Neural cell (in vitro differentiated cells): ENCODE measurements around the gene BPIFB4. TPM values are rescaled to one million over a fixed set of nuclear protein-coding genes. Genes with fewer than 3 reads are reported as not detected.
"Not testable (repeated sequence)": the region's sequence is repeated elsewhere in the genome, so short reads cannot be mapped to it uniquely, and the experiment has no call there.

Experiments
- H2AFZ ChIP-seq: fragments of 200-600, 300-800 bp; sonication (generic), shearing (Covaris generic); 2 replicates; pipeline ENCODE4 v1.6.0; 2014; ENCODE audit warnings: low read depth, mild to moderate bottlenecking, antibody characterized with exemption, low read length, moderate library complexity
- H3F3A ChIP-seq: fragments of 200-600 bp; shearing (Covaris generic); 2 replicates; pipeline ENCODE4 v1.6.1; 2016; ENCODE audit warnings: mild to moderate bottlenecking, moderate library complexity, mixed read lengths, antibody characterized with exemption, low read length; ENCODE audit not compliant: insufficient read depth, poor library complexity, severe bottlenecking
- H3K27ac ChIP-seq: fragments of 200-600, 300-800 bp; sonication (generic), shearing (Covaris generic); 2 replicates; pipeline ENCODE4 v1.5.1; 2014; ENCODE audit warnings: mild to moderate bottlenecking, low read length, moderate library complexity
- H3K27me3 ChIP-seq: fragments of 300-800, 200-600 bp; sonication (generic), shearing (Covaris generic); 2 replicates; pipeline ENCODE4 v1.6.0; 2014; ENCODE audit warnings: mild to moderate bottlenecking, low read depth, low read length, moderate library complexity; ENCODE audit not compliant: insufficient read depth
- H3K36me3 ChIP-seq: fragments of 300-800, 200-600 bp; sonication (generic), shearing (Covaris generic); 2 replicates; pipeline ENCODE4 v1.5.1; 2014; ENCODE audit warnings: mild to moderate bottlenecking, antibody characterized with exemption, low read length, moderate library complexity; ENCODE audit not compliant: insufficient read depth
- H3K4me2 ChIP-seq: fragments of 300-800, 200-600 bp; sonication (generic), shearing (Covaris generic); 2 replicates; pipeline ENCODE4 v1.6.0; 2014; ENCODE audit warnings: mild to moderate bottlenecking, low read length
- H3K4me3 ChIP-seq: fragments of 300-800, 200-600 bp; sonication (generic), shearing (Covaris generic); 2 replicates; pipeline ENCODE4 v1.5.1; 2014; ENCODE audit warnings: mild to moderate bottlenecking, low read length, moderate library complexity
- H3K79me2 ChIP-seq: fragments of 200-600 bp; shearing (Covaris generic); replicated peaks from 2 replicates; pipeline ENCODE4 v1.6.0; 2014; ENCODE audit warnings: mild to moderate bottlenecking, low read length, moderate library complexity; ENCODE audit not compliant: insufficient read depth
- H3K9ac ChIP-seq: fragments of 300-800, 200-600 bp; sonication (generic), shearing (Covaris generic); 2 replicates; pipeline ENCODE4 v1.6.1; 2016; ENCODE audit warnings: mild to moderate bottlenecking, low read length, mixed read lengths
- H3K9me2 ChIP-seq: fragments of 200-600 bp; shearing (Covaris generic); 2 replicates; pipeline ENCODE4 v1.6.1; 2016; ENCODE audit warnings: mild to moderate bottlenecking, low read length, mixed read lengths; ENCODE audit not compliant: insufficient read depth
- H3K9me3 ChIP-seq: fragments of 200-600, 300-800 bp; sonication (generic), shearing (Covaris generic); 2 replicates; pipeline ENCODE4 v1.6.1; 2016; ENCODE audit warnings: mild to moderate bottlenecking, mixed run types, low read length, moderate library complexity, mixed read lengths
- H4K20me1 ChIP-seq: fragments of 200-600 bp; shearing (Covaris generic); 2 replicates; pipeline ENCODE4 v1.6.1; 2016; ENCODE audit warnings: mild to moderate bottlenecking, mixed run types; ENCODE audit not compliant: insufficient read depth
- EP300 ChIP-seq: fragments of 450-650 bp; conservative IDR thresholded peaks from 2 replicates; pipeline ENCODE4 v1.6.1; 2014; ENCODE audit warnings: antibody characterized with exemption, mild to moderate bottlenecking, moderate library complexity; ENCODE audit not compliant: poor library complexity, severe bottlenecking
- EZH2 ChIP-seq: fragments of 200-600, 300-800 bp; shearing (Covaris generic), sonication (generic); IDR thresholded peaks from 2 replicates; pipeline ENCODE4 v1.6.1; 2014; ENCODE audit warnings: antibody characterized with exemption, low read length, borderline replicate concordance, mild to moderate bottlenecking; ENCODE audit not compliant: insufficient read depth, poor library complexity, severe bottlenecking
- MXI1 ChIP-seq: fragments of 450-650 bp; conservative IDR thresholded peaks from 2 replicates; pipeline ENCODE4 v1.6.1; 2014; ENCODE audit warnings: antibody characterized with exemption, mild to moderate bottlenecking; ENCODE audit not compliant: poor library complexity, severe bottlenecking
- POLR2AphosphoS5 ChIP-seq: IDR thresholded peaks from 2 replicates; pipeline ENCODE4 v1.6.1; 2012
- RAD21 ChIP-seq: fragments of 450-650 bp; conservative IDR thresholded peaks from 2 replicates; pipeline ENCODE4 v1.6.1; 2014; ENCODE audit warnings: antibody characterized with exemption, mild to moderate bottlenecking, moderate library complexity
- SMC3 ChIP-seq: fragments of 450-650 bp; conservative IDR thresholded peaks from 2 replicates; pipeline ENCODE4 v1.6.1; 2014; ENCODE audit warnings: antibody characterized with exemption, mild to moderate bottlenecking, moderate library complexity; ENCODE audit not compliant: poor library complexity
- TAF1 ChIP-seq: IDR thresholded peaks from 2 replicates; pipeline ENCODE4 v1.6.1; 2012; ENCODE audit warnings: low read depth
- polyA plus RNA-seq: library from polyadenylated mRNA; depleted of rRNA; stranded (reverse); fragments of >200 nt; gene quantifications from 2 replicates; pipeline ENCODE4 v1.2.3, GENCODE V29; 2014
- TF ChIP-seq, protein P1 (sequence below): fragments of 450-650 bp; IDR thresholded peaks from 2 replicates; pipeline ENCODE4 v1.5.1; 2014; ENCODE audit warnings: antibody characterized with exemption, mild to moderate bottlenecking, moderate library complexity; ENCODE audit not compliant: poor library complexity, severe bottlenecking
- TF ChIP-seq, protein P2 (sequence below): IDR thresholded peaks from 2 replicates; pipeline ENCODE4 v1.6.1; 2012; ENCODE audit warnings: borderline replicate concordance

Gene BPIFB4
- polyA plus RNA-seq, 1 donor from 2014 or later: not detected

DNA sequence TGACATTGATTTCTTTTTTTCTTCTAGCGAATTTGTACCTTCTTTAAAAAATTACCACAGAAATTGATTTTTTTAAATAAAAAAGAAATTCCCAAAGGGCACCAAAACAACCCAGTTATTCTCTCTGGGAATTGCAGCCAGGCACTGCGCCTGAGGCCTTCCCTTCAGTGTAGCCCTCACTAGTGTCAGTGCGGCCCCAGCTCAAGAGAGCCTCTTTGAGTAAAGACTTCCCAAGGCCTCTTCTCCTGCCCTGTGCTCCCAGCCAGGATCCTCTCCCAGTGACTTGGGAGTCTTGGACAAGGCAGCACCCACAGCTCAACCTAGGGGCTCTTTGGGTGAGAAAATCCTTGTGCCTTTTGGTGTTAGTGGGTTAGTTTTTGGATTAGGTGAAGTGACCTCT is 41.5 kb downstream of the BPIFB4 start:
- Histone ChIP-seq H3K27me3 (no peaks in the 10 kb centered on the region), H2AFZ (no peak overlapping the region), H3K36me3 (no peaks in the 10 kb centered on the region), H3K4me2 (no peak overlapping the region), H4K20me1 (no peaks in the 10 kb centered on the region), H3K4me3 (no peak overlapping the region), H3K9me3 (no peaks in the 10 kb centered on the region), H3K79me2 (no peaks in the 10 kb centered on the region), H3K9ac (no peak overlapping the region), H3F3A (no peaks in the 10 kb centered on the region), H3K9me2 (no peaks in the 10 kb centered on the region), H3K27ac (no peak overlapping the region)
- no peak for TF ChIP-seq TAF1

DNA sequence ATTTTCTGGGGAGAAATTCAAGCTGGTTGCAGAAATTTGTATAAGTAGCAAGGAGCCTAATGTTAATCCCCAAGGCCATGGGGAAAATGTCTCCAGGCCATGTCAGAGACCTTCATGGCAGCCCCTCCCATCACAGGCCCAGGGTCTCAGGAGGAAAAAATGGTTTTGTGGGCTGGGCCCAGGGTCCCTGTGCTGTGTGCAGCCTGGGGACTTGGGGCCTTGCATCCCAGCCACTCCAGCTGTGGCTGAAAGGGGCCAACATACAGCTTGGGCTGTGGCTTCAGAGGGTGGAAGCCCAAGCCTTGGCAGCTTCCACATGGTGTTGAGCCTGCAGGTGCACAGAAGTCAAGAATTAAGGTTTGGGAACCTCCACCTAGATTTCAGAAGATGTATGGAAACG is 42.9 kb downstream of the BPIFB4 start:
- H3K27me3 ChIP-seq, H4K20me1 ChIP-seq, H3K27ac ChIP-seq, H3K9me3 ChIP-seq, H3K9ac ChIP-seq, H2AFZ ChIP-seq, H3K4me3 ChIP-seq, H3K79me2 ChIP-seq, H3K9me2 ChIP-seq, H3F3A ChIP-seq, H3K36me3 ChIP-seq, H3K4me2 ChIP-seq: not testable (repeated sequence)

DNA sequence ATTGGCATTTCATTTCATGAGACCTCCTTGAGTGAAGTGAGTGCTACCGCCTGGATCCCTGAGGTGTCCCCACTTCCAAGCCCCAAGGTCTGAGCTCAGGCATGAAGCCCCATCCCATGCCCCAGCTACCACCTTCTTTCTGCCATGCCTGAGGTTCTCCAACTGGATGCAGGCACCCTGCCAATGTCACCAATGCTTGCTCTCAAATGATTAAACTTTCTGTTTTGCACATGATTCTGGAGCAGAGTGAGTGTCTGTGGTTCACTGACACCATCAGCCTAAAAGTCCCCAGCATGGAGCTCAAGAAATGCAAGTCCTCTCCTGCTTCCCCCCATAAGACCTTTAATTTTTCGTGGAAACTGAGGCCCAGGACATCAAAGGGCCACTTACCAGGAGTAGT is 44.8 kb downstream of the BPIFB4 start:
- Histone ChIP-seq H3K36me3 (no peaks in the 10 kb centered on the region), H4K20me1 (no peaks in the 10 kb centered on the region), H3K9me3 (no peaks in the 10 kb centered on the region), H3K9ac (no peak overlapping the region), H3K27me3 (no peaks in the 10 kb centered on the region), H2AFZ (no peak overlapping the region), H3K79me2 (no peaks in the 10 kb centered on the region), H3K27ac (no peak overlapping the region), H3F3A (no peaks in the 10 kb centered on the region), H3K4me2 (no peak overlapping the region), H3K4me3 (no peak overlapping the region), H3K9me2 (no peaks in the 10 kb centered on the region)
- TF ChIP-seq POLR2AphosphoS5 (no peak), MXI1 (no peak), TAF1 (no peak), RAD21 (no peak), EP300 (no peak), SMC3 (no peak), EZH2 (no peak)
- TF ChIP-seq, protein P1, sequence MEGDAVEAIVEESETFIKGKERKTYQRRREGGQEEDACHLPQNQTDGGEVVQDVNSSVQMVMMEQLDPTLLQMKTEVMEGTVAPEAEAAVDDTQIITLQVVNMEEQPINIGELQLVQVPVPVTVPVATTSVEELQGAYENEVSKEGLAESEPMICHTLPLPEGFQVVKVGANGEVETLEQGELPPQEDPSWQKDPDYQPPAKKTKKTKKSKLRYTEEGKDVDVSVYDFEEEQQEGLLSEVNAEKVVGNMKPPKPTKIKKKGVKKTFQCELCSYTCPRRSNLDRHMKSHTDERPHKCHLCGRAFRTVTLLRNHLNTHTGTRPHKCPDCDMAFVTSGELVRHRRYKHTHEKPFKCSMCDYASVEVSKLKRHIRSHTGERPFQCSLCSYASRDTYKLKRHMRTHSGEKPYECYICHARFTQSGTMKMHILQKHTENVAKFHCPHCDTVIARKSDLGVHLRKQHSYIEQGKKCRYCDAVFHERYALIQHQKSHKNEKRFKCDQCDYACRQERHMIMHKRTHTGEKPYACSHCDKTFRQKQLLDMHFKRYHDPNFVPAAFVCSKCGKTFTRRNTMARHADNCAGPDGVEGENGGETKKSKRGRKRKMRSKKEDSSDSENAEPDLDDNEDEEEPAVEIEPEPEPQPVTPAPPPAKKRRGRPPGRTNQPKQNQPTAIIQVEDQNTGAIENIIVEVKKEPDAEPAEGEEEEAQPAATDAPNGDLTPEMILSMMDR: no peak
- TF ChIP-seq, protein P2, sequence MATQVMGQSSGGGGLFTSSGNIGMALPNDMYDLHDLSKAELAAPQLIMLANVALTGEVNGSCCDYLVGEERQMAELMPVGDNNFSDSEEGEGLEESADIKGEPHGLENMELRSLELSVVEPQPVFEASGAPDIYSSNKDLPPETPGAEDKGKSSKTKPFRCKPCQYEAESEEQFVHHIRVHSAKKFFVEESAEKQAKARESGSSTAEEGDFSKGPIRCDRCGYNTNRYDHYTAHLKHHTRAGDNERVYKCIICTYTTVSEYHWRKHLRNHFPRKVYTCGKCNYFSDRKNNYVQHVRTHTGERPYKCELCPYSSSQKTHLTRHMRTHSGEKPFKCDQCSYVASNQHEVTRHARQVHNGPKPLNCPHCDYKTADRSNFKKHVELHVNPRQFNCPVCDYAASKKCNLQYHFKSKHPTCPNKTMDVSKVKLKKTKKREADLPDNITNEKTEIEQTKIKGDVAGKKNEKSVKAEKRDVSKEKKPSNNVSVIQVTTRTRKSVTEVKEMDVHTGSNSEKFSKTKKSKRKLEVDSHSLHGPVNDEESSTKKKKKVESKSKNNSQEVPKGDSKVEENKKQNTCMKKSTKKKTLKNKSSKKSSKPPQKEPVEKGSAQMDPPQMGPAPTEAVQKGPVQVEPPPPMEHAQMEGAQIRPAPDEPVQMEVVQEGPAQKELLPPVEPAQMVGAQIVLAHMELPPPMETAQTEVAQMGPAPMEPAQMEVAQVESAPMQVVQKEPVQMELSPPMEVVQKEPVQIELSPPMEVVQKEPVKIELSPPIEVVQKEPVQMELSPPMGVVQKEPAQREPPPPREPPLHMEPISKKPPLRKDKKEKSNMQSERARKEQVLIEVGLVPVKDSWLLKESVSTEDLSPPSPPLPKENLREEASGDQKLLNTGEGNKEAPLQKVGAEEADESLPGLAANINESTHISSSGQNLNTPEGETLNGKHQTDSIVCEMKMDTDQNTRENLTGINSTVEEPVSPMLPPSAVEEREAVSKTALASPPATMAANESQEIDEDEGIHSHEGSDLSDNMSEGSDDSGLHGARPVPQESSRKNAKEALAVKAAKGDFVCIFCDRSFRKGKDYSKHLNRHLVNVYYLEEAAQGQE: no peak
